ENCODE results near the gene BRD1.

Gene BRD1

GRCh38 chr22:49824185-49824925, 3.3 kb downstream of the BRD1 start:
- TF ChIP-seq, protein P1, sequence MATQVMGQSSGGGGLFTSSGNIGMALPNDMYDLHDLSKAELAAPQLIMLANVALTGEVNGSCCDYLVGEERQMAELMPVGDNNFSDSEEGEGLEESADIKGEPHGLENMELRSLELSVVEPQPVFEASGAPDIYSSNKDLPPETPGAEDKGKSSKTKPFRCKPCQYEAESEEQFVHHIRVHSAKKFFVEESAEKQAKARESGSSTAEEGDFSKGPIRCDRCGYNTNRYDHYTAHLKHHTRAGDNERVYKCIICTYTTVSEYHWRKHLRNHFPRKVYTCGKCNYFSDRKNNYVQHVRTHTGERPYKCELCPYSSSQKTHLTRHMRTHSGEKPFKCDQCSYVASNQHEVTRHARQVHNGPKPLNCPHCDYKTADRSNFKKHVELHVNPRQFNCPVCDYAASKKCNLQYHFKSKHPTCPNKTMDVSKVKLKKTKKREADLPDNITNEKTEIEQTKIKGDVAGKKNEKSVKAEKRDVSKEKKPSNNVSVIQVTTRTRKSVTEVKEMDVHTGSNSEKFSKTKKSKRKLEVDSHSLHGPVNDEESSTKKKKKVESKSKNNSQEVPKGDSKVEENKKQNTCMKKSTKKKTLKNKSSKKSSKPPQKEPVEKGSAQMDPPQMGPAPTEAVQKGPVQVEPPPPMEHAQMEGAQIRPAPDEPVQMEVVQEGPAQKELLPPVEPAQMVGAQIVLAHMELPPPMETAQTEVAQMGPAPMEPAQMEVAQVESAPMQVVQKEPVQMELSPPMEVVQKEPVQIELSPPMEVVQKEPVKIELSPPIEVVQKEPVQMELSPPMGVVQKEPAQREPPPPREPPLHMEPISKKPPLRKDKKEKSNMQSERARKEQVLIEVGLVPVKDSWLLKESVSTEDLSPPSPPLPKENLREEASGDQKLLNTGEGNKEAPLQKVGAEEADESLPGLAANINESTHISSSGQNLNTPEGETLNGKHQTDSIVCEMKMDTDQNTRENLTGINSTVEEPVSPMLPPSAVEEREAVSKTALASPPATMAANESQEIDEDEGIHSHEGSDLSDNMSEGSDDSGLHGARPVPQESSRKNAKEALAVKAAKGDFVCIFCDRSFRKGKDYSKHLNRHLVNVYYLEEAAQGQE (IDR thresholded peaks at IDR 0.05; ENCODE audit: insufficient read depth in 1 of 2, low read depth in 2 of 2, low read length in 2 of 2), result no peak
- no peak for TF ChIP-seq SIN3A (IDR thresholded peaks at IDR 0.05; ENCODE audit: borderline replicate concordance, insufficient read depth, low read length)
- TF ChIP-seq TAF1 (IDR thresholded peaks at IDR 0.05; ENCODE audit: borderline replicate concordance, insufficient read depth, low read length), result no peak
- TF ChIP-seq FOXP2 (optimal IDR thresholded peaks at IDR 0.05; ENCODE audit: borderline replicate concordance, extremely low read depth, extremely low read length, insufficient read depth), result no peak
- no peak for TF ChIP-seq POLR2AphosphoS5 (IDR thresholded peaks at IDR 0.05; ENCODE audit: low read depth, low read length)

DNA sequence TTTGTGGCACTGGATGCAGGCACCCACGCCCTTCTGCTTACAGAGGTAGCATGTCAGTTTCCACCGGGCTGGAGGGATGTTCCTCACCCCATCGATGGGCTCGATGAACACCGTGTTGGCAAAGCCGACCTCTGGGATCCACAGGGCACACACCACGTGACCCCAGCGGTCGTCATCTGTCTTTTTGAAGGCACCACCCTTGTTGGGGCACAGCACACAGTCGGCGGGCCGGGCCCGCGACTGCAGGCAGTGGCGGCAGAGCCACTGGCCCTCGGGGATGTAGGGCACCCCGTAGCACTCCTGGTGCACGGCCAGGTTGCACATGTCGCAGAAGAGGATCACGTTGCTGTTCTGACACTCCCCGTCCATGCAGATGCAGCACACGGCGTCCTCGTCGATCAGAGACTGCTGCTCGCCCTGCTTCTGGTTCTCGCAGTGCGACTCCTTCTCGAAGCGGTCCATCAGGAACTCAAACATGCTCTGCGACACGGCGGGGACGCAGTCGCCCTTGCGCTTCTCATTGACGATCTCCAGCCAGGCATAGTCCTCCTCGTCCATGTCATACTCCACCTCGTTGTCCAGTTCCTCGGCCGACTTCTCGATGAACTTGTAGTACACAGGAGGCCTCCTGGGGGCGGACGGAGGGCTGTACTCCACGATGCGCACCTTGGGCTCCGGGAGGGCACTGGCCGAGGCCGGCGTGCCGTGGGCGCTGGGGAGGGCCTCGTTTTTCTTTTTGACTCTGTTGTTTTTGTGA, 4.2 kb downstream of the BRD1 start:
- TF ChIP-seq FOXP2 (optimal IDR thresholded peaks at IDR 0.05; ENCODE audit: borderline replicate concordance, extremely low read depth, extremely low read length, insufficient read depth), result no peak
- TF ChIP-seq, protein P1 (IDR thresholded peaks at IDR 0.05; ENCODE audit: insufficient read depth in 1 of 2, low read depth in 2 of 2, low read length in 2 of 2), result no peak
- TF ChIP-seq SIN3A (IDR thresholded peaks at IDR 0.05; ENCODE audit: borderline replicate concordance, insufficient read depth, low read length), result no peak
- no peak for TF ChIP-seq TAF1 (IDR thresholded peaks at IDR 0.05; ENCODE audit: borderline replicate concordance, insufficient read depth, low read length)
- no peak for TF ChIP-seq POLR2AphosphoS5 (IDR thresholded peaks at IDR 0.05; ENCODE audit: low read depth, low read length)

- TF ChIP-seq SIN3A (IDR thresholded peaks at IDR 0.05; ENCODE audit: borderline replicate concordance, insufficient read depth, low read length) (no peak), FOXP2 (optimal IDR thresholded peaks at IDR 0.05; ENCODE audit: borderline replicate concordance, extremely low read depth, extremely low read length, insufficient read depth) (no peak), TAF1 (IDR thresholded peaks at IDR 0.05; ENCODE audit: borderline replicate concordance, insufficient read depth, low read length) (no peak), POLR2AphosphoS5 (IDR thresholded peaks at IDR 0.05; ENCODE audit: low read depth, low read length) (no peak)
- TF ChIP-seq, protein P1 (IDR thresholded peaks at IDR 0.05; ENCODE audit: insufficient read depth in 1 of 2, low read depth in 2 of 2, low read length in 2 of 2), result no peak
Observed at GRCh38 chr22:49820984-49821383, 6.7 kb downstream of the BRD1 start.

- no peak for TF ChIP-seq POLR2AphosphoS5 (IDR thresholded peaks at IDR 0.05; ENCODE audit: low read depth, low read length)
- no peak for TF ChIP-seq FOXP2 (optimal IDR thresholded peaks at IDR 0.05; ENCODE audit: borderline replicate concordance, extremely low read depth, extremely low read length, insufficient read depth)
- no peak for TF ChIP-seq SIN3A (IDR thresholded peaks at IDR 0.05; ENCODE audit: borderline replicate concordance, insufficient read depth, low read length)
- TF ChIP-seq, protein P1 (IDR thresholded peaks at IDR 0.05; ENCODE audit: insufficient read depth in 1 of 2, low read depth in 2 of 2, low read length in 2 of 2), result no peak
- no peak for TF ChIP-seq TAF1 (IDR thresholded peaks at IDR 0.05; ENCODE audit: borderline replicate concordance, insufficient read depth, low read length)
Observed at GRCh38 chr22:49817359-49817758, 10.3 kb downstream of the BRD1 start.
